Lower leg skin (tissue), 3 donors: ENCODE measurements around the gene NCKAP5.

ENCODE experiments used
- POLR2A ChIP-seq, 2 donors: fragments of 450-650 bp; IDR thresholded peaks; one replicate each; pipeline ENCODE4 v1.6.1; 2016 to 2017; ENCODE audit warnings: antibody characterized with exemption in 2 of 2, mild to moderate bottlenecking in 1 of 2, moderate library complexity in 1 of 2
- TF ChIP-seq, protein P1 (sequence below), 3 donors: fragments of 450-650 bp; IDR thresholded peaks; one replicate each; pipeline ENCODE4 v1.5.1; 2016; ENCODE audit warnings: antibody characterized with exemption in 3 of 3, mild to moderate bottlenecking in 3 of 3, moderate library complexity in 2 of 3

DNA sequence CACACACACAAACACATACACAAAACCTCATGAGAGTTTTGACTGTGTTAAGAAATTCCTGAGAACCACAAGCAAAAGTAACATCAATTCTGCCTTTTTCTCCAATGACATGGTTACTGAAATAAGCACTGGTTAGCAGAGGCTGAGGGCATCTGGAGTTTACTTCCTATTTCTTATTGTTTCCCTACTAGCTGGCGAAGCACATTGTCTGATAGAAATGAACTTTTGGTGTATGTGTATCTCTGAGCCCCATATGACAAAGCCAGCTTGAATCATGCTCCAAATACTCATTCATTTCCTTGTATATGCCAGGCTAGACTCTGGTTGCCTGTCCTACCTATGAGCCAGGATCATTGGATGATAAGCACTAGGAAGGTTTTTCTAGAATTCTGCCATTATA, 203.1 kb downstream of the NCKAP5 start:
- no peak for TF ChIP-seq POLR2A (IDR thresholded peaks at IDR 0.05)
- TF ChIP-seq, protein P1, sequence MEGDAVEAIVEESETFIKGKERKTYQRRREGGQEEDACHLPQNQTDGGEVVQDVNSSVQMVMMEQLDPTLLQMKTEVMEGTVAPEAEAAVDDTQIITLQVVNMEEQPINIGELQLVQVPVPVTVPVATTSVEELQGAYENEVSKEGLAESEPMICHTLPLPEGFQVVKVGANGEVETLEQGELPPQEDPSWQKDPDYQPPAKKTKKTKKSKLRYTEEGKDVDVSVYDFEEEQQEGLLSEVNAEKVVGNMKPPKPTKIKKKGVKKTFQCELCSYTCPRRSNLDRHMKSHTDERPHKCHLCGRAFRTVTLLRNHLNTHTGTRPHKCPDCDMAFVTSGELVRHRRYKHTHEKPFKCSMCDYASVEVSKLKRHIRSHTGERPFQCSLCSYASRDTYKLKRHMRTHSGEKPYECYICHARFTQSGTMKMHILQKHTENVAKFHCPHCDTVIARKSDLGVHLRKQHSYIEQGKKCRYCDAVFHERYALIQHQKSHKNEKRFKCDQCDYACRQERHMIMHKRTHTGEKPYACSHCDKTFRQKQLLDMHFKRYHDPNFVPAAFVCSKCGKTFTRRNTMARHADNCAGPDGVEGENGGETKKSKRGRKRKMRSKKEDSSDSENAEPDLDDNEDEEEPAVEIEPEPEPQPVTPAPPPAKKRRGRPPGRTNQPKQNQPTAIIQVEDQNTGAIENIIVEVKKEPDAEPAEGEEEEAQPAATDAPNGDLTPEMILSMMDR (IDR thresholded peaks at IDR 0.05): no peak
